ENCODE results near the gene KRTAP5-9.
"Not testable (repeated sequence)": the region's sequence is repeated elsewhere in the genome, so short reads cannot be mapped to it uniquely, and the experiment has no call there.

KRTAP5-9 gene

GRCh38 chr11:71568704-71569349 lies 20.6 kb downstream of the KRTAP5-9 start:
- no peak overlapping the region for H3K4me3 ChIP-seq (replicated peaks; ENCODE audit: low read depth, low read length)
- no peak for DNase-seq (ENCODE audit: extremely low read depth, insufficient read length)
- TF ChIP-seq, protein P1, sequence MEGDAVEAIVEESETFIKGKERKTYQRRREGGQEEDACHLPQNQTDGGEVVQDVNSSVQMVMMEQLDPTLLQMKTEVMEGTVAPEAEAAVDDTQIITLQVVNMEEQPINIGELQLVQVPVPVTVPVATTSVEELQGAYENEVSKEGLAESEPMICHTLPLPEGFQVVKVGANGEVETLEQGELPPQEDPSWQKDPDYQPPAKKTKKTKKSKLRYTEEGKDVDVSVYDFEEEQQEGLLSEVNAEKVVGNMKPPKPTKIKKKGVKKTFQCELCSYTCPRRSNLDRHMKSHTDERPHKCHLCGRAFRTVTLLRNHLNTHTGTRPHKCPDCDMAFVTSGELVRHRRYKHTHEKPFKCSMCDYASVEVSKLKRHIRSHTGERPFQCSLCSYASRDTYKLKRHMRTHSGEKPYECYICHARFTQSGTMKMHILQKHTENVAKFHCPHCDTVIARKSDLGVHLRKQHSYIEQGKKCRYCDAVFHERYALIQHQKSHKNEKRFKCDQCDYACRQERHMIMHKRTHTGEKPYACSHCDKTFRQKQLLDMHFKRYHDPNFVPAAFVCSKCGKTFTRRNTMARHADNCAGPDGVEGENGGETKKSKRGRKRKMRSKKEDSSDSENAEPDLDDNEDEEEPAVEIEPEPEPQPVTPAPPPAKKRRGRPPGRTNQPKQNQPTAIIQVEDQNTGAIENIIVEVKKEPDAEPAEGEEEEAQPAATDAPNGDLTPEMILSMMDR (IDR thresholded peaks at IDR 0.05; ENCODE audit: insufficient read depth, low read length, poor library complexity, severe bottlenecking) = no peak
- no peaks in the 10 kb centered on the region for H3K27me3 ChIP-seq (replicated peaks; ENCODE audit: control insufficient read depth, insufficient read depth, low read length)
- no peaks in the 10 kb centered on the region for H3K36me3 ChIP-seq (ENCODE audit: control insufficient read depth, insufficient read depth, low read length)

- H3K27me3 ChIP-seq (replicated peaks; ENCODE audit: control insufficient read depth, insufficient read depth, low read length); DNase-seq (ENCODE audit: extremely low read depth, insufficient read length); H3K4me3 ChIP-seq (replicated peaks; ENCODE audit: low read depth, low read length); H3K36me3 ChIP-seq (ENCODE audit: control insufficient read depth, insufficient read depth, low read length): not testable (repeated sequence)
Measured at GRCh38 chr11:71571101-71571850, 23.1 kb downstream of the KRTAP5-9 start.

- Histone ChIP-seq H3K27me3 (replicated peaks; ENCODE audit: control insufficient read depth, insufficient read depth, low read length) (no peaks in the 10 kb centered on the region), H3K4me3 (replicated peaks; ENCODE audit: low read depth, low read length) (no peak overlapping the region), H3K36me3 (ENCODE audit: control insufficient read depth, insufficient read depth, low read length) (no peaks in the 10 kb centered on the region)
- TF ChIP-seq, protein P1 (IDR thresholded peaks at IDR 0.05; ENCODE audit: insufficient read depth, low read length, poor library complexity, severe bottlenecking) = no peak
- DNase-seq (ENCODE audit: extremely low read depth, insufficient read length) = no peak
Measured at GRCh38 chr11:71572811-71573210, 24.6 kb downstream of the KRTAP5-9 start.

DNA sequence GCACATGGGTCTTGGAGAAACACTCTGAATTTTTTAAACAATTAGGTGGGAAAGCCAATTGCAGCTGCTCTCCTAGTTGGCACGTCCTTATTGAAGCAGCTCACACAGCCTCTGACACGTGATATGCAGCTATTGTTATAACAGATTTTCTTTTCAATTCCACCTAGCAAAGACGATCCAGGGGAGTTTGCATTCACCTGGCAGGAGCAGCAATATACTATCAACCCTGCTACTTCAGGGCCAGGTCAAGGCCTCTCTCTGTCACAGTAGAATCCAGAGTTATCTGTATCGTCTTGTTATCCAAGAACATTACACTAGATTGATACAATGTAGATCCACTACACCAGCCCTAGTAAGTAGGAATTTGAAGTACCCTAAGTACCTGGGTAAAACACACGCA lies 26.2 kb downstream of the KRTAP5-9 start:
- no peaks in the 10 kb centered on the region for H3K27me3 ChIP-seq (replicated peaks; ENCODE audit: control insufficient read depth, insufficient read depth, low read length)
- no peaks in the 10 kb centered on the region for H3K36me3 ChIP-seq (ENCODE audit: control insufficient read depth, insufficient read depth, low read length)
- no peak overlapping the region for H3K4me3 ChIP-seq (replicated peaks; ENCODE audit: low read depth, low read length)
- DNase-seq (ENCODE audit: extremely low read depth, insufficient read length) = no peak
- TF ChIP-seq, protein P1 (IDR thresholded peaks at IDR 0.05; ENCODE audit: insufficient read depth, low read length, poor library complexity, severe bottlenecking) = no peak

DNA sequence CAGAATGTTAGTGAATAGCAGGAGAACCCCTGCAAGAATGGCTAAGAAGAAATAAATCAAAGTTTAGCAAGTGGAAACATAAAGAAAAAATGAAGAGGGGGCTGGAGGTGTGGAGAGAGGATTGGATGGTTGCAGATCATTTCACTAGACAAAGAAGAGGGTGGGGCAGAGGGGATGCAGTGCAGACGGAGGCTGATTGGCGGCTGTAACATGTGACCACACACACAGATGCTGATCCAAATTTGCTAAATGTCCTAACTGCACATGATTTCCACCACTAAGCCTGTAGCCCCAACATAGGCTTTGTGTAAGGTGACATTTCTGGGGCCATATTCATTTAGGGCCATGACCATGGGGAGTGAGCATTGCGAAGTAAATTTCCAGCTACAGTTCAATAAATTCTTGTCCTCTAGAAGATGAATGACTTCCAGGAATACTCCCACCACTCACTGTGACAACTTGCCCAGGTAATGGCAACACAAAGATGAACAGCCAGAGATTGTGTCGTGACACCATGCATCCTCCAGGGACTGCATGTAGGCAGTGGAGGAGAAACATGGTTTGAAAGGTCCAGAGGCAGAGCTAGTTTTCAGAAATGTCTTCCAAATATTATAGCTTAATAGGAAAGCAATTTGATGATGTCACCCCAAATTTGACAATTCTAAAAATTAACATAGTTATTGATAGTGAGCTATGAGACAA lies 27.7 kb downstream of the KRTAP5-9 start:
- no peak overlapping the region for H3K4me3 ChIP-seq (replicated peaks; ENCODE audit: low read depth, low read length)
- H3K27me3 ChIP-seq (replicated peaks; ENCODE audit: control insufficient read depth, insufficient read depth, low read length) = no peaks in the 10 kb centered on the region
- TF ChIP-seq, protein P1 (IDR thresholded peaks at IDR 0.05; ENCODE audit: insufficient read depth, low read length, poor library complexity, severe bottlenecking) = no peak
- H3K36me3 ChIP-seq (ENCODE audit: control insufficient read depth, insufficient read depth, low read length) = no peaks in the 10 kb centered on the region
- DNase-seq (ENCODE audit: extremely low read depth, insufficient read length) = no peak

GRCh38 chr11:71576688-71577465 lies 28.7 kb downstream of the KRTAP5-9 start:
- not testable (repeated sequence) for H3K27me3 ChIP-seq (replicated peaks; ENCODE audit: control insufficient read depth, insufficient read depth, low read length); H3K36me3 ChIP-seq (ENCODE audit: control insufficient read depth, insufficient read depth, low read length); H3K4me3 ChIP-seq (replicated peaks; ENCODE audit: low read depth, low read length); DNase-seq (ENCODE audit: extremely low read depth, insufficient read length)

All from GM06990 (cell line).